Uterus (tissue), 2 donors: ENCODE results near the gene CCDC61.

ENCODE experiments used
- CTCF ChIP-seq, 4 experiments: fragments of 200-600 bp in 2 of 4; fragments of 450-650 bp in 2 of 4; sonication (generic) in 2 of 4; IDR thresholded peaks; one replicate each; pipeline ENCODE4 v1.5.1; 2016 to 2019; ENCODE audit warnings: antibody characterized with exemption in 4 of 4, mild to moderate bottlenecking in 2 of 4, moderate library complexity in 1 of 4
- POLR2A ChIP-seq, 2 donors: fragments of 450-650 bp; IDR thresholded peaks; one replicate each; pipeline ENCODE4 v1.6.1; 2016; ENCODE audit warnings: antibody characterized with exemption in 2 of 2, mild to moderate bottlenecking in 1 of 2, moderate library complexity in 1 of 2

GRCh38 chr19:45947926-45948325 lies 47.3 kb upstream of the CCDC61 start:
- TF ChIP-seq CTCF (IDR thresholded peaks at IDR 0.05) (no peak), POLR2A (IDR thresholded peaks at IDR 0.05) (no peak)
